Measurements from ENCODE around the gene PRAC2.

- no peak for TF ChIP-seq CTCF (IDR thresholded peaks at IDR 0.05 in 4 of 5, conservative IDR thresholded peaks at IDR 0.05 in 1 of 5)
- no peak for TF ChIP-seq POLR2A (IDR thresholded peaks at IDR 0.05)
These were observed 10.8 kb downstream of the PRAC2 start for GRCh38 chr17:48733632-48734328.
